Bone marrow (tissue), 2 donors: ENCODE data around the gene HEBP2.
A peak's percentile ranks its signal among the peaks of the same experiment; 100 is the strongest.

Experiments used
- DNase-seq, 2 donors: peaks; one replicate each; lab custom pipeline; 2025; lab: John Stamatoyannopoulos, UW

HEBP2 gene

GRCh38 chr6:138397128-138398122 lies 6.6 kb upstream of the HEBP2 start:
- DNase-seq, result no peak

GRCh38 chr6:138400326-138400725 lies 3.7 kb upstream of the HEBP2 start:
- no peak for DNase-seq

- no peak for DNase-seq
Measured at GRCh38 chr6:138401960-138402837, 1.8 kb upstream of the HEBP2 start.

- DNase-seq, result no peak
Measured at GRCh38 chr6:138402838-138403187, 1.2 kb upstream of the HEBP2 start.

GRCh38 chr6:138403324-138403800 lies 661 bp upstream of the HEBP2 start:
- peak in 1 of 2 donors; percentile 45 for DNase-seq

GRCh38 chr6:138404666-138405337 lies 779 bp downstream of the HEBP2 start:
- peak in 1 of 2 donors; percentile 20 for DNase-seq

- DNase-seq, result no peak
Measured at GRCh38 chr6:138405816-138406413, 1.9 kb downstream of the HEBP2 start.

GRCh38 chr6:138406443-138406842 lies 2.4 kb downstream of the HEBP2 start:
- DNase-seq, result no peak

- DNase-seq, result peak in 1 of 2 donors; percentile 8
Measured at GRCh38 chr6:138410048-138410735, 6.2 kb downstream of the HEBP2 start.

- peak in 1 of 2 donors; percentile 90 for DNase-seq
Measured at GRCh38 chr6:138410972-138411880, 7.2 kb downstream of the HEBP2 start.

GRCh38 chr6:138415125-138415524 lies 11.1 kb downstream of the HEBP2 start:
- DNase-seq, result no peak

GRCh38 chr6:138416206-138416605 lies 12.2 kb downstream of the HEBP2 start:
- no peak for DNase-seq

- DNase-seq, result no peak
Measured at GRCh38 chr6:138417493-138418117, 13.6 kb downstream of the HEBP2 start.

GRCh38 chr6:138418118-138418742 lies 14.2 kb downstream of the HEBP2 start:
- no peak for DNase-seq

- DNase-seq, result no peak
Measured at GRCh38 chr6:138419766-138420165, 15.7 kb downstream of the HEBP2 start.

- no peak for DNase-seq
Measured at GRCh38 chr6:138420356-138420755, 16.3 kb downstream of the HEBP2 start.

GRCh38 chr6:138421089-138421488 lies 17.1 kb downstream of the HEBP2 start:
- DNase-seq, result no peak

GRCh38 chr6:138421608-138422007 lies 17.6 kb downstream of the HEBP2 start:
- no peak for DNase-seq

- peak in 1 of 2 donors; percentile 14 for DNase-seq
Measured at GRCh38 chr6:138422861-138423260, 18.8 kb downstream of the HEBP2 start.
